OCI-LY1 (cell line): ENCODE results near the gene HOXC5.

Source experiments
- CTCF ChIP-seq: fragments of 200-600 bp; sonication (generic), shearing (Covaris generic); IDR thresholded peaks from 2 replicates; pipeline ENCODE4 v1.5.1; 2017; ENCODE audit warnings: mild to moderate bottlenecking, antibody characterized with exemption, low read length, moderate library complexity, mixed read lengths
- EZH2 ChIP-seq: fragments of 200-600 bp; sonication (generic), shearing (Covaris generic); IDR thresholded peaks from 2 replicates; pipeline ENCODE4 v1.8.0; 2017; ENCODE audit warnings: borderline replicate concordance, mixed run types, mild to moderate bottlenecking, antibody characterized with exemption, low read length, moderate library complexity, mixed read lengths

- TF ChIP-seq CTCF (no peak), EZH2 (no peak)
Measured at GRCh38 chr12:54037360-54038283, 4.8 kb downstream of the HOXC5 start.
